Measurements from ENCODE around the gene C2CD4C.

- no peak for TF ChIP-seq REST (IDR thresholded peaks at IDR 0.05; ENCODE audit: low read depth)
- TF ChIP-seq MAX (IDR thresholded peaks at IDR 0.05): no peak
- no peak for TF ChIP-seq SRF (IDR thresholded peaks at IDR 0.05; ENCODE audit: low read depth)
- no peak for TF ChIP-seq ZNF274 (IDR thresholded peaks at IDR 0.05; ENCODE audit: low read depth, low read length)
Observed at GRCh38 chr19:374886-375235, 34.1 kb downstream of the C2CD4C start.

Measured in HCT116 (cell line).